K562 (cell line): Measurements from ENCODE around the gene CCR2.

Source experiments
- AFF4 ChIP-seq: sonication (generic); formaldehyde crosslinking; IDR thresholded peaks from 2 replicates; pipeline ENCODE4 v1.8.0; 2023; ENCODE audit warnings: mild to moderate bottlenecking, missing genetic modification reagents
- KDM5B ChIP-seq: fragments of 200-600 bp; sonication (generic); IDR thresholded peaks from 2 replicates; pipeline ENCODE4 v1.6.1; 2012; ENCODE audit warnings: low read depth, mild to moderate bottlenecking, moderate library complexity, low read length, control low read depth, inconsistent platforms; ENCODE audit not compliant: insufficient replicate concordance
- ZNF274 ChIP-seq: IDR thresholded peaks from 2 replicates; pipeline ENCODE4 v1.6.1; 2011; ENCODE audit warnings: low read depth, mild to moderate bottlenecking, low read length, moderate library complexity, borderline replicate concordance

GRCh38 chr3:46353647-46354410 is at the start of gene CCR2:
- TF ChIP-seq AFF4 (CRISPR knock-in tag) (no peak), KDM5B (no peak), ZNF274 (no peak)
